Lung (tissue), 12 donors: ENCODE results near the gene CYP19A1. TPM values are rescaled to one million over a fixed set of nuclear protein-coding genes. Genes with fewer than 3 reads are reported as not detected.

Source experiments
- ATAC-seq: fragments of 200-7000 bp; cut with Tn5 transposase; one replicate; pipeline ENCODE4 v1.9.1; 2020; ENCODE audit warnings: moderate number of reproducible peaks; ENCODE audit not compliant: insufficient read depth, low FRiP score
- DNase-seq, 3 donors: peaks; one replicate each; pipeline ENCODE4 v3.0.0-alpha.2; 2013 to 2017
- H3K27ac ChIP-seq, 2 donors: one replicate each; pipeline ENCODE4 v1.5.1; 2013; ENCODE audit warnings: mild to moderate bottlenecking in 2 of 2, moderate library complexity in 2 of 2, control low read depth in 1 of 2, inconsistent platforms in 1 of 2, low read depth in 1 of 2, low read length in 1 of 2
- H3K27me3 ChIP-seq, 3 donors: one replicate each; pipeline ENCODE4 v1.5.1; 2013; ENCODE audit warnings: low read length in 2 of 3; ENCODE audit not compliant: control insufficient read depth in 3 of 3, insufficient read depth in 3 of 3
- H3K36me3 ChIP-seq, 4 donors: one replicate each; pipeline ENCODE4 v1.5.1; 2013; ENCODE audit warnings: low read length in 4 of 4, mild to moderate bottlenecking in 1 of 4, moderate library complexity in 1 of 4; ENCODE audit not compliant: control insufficient read depth in 4 of 4, insufficient read depth in 4 of 4
- H3K4me1 ChIP-seq, 5 donors: one replicate each; pipeline ENCODE4 v1.5.1; 2013; ENCODE audit warnings: low read length in 5 of 5, mild to moderate bottlenecking in 2 of 5, moderate library complexity in 1 of 5; ENCODE audit not compliant: control insufficient read depth in 5 of 5, insufficient read depth in 5 of 5
- H3K4me3 ChIP-seq: one replicate; pipeline ENCODE4 v1.5.1; 2013; ENCODE audit warnings: mild to moderate bottlenecking, control low read depth, moderate library complexity
- H3K9ac ChIP-seq, 2 donors: one replicate each; pipeline ENCODE4 v1.5.1; 2013; ENCODE audit warnings: low read length in 2 of 2, control low read depth in 1 of 2; ENCODE audit not compliant: insufficient read depth in 1 of 2
- H3K9me3 ChIP-seq, 4 donors: one replicate each; pipeline ENCODE4 v1.5.1; 2013; ENCODE audit warnings: low read length in 3 of 4, mild to moderate bottlenecking in 1 of 4, moderate library complexity in 1 of 4; ENCODE audit not compliant: control insufficient read depth in 4 of 4, insufficient read depth in 3 of 4
- WGBS, 2 donors: extraction: QIAGEN DNeasy Blood & Tissue Kit; methylation state at CpG; one replicate each; pipeline ENCODE4 v1.1.7; 2013; 5-methylcytosine and 5-hydroxymethylcytosine counted together
- polyA plus RNA-seq, 2 donors: library from polyadenylated mRNA; stranded (reverse); fragments of 200-250 nt; gene quantifications; one replicate each; pipeline ENCODE4 v1.2.1, GENCODE V29; 2013
- total RNA-seq, 2 donors: library from RNA; depleted of rRNA in 1 of 2; stranded (reverse); fragments of >200 nt in 1 of 2; gene quantifications; one replicate each; pipeline ENCODE4 v1.2.1, GENCODE V29; 2014 to 2021
- TF ChIP-seq, protein P1 (sequence below): IDR thresholded peaks from 2 replicates; pipeline ENCODE4 v1.5.1; 2012; ENCODE audit warnings: mild to moderate bottlenecking; ENCODE audit errors: control extremely low read depth, extremely low read depth
- donor health status: control.
- donor health status: control.
- donor health status: Bipolar disorder and iron deficiency.
- donor health status: healthy.
- donor health status: DM: yes; HTN: yes; CAD: no.

CYP19A1 gene
- total and polyA plus RNA-seq, 4 donors, result 0.37 to 9.6 (median 2.4) TPM

DNA sequence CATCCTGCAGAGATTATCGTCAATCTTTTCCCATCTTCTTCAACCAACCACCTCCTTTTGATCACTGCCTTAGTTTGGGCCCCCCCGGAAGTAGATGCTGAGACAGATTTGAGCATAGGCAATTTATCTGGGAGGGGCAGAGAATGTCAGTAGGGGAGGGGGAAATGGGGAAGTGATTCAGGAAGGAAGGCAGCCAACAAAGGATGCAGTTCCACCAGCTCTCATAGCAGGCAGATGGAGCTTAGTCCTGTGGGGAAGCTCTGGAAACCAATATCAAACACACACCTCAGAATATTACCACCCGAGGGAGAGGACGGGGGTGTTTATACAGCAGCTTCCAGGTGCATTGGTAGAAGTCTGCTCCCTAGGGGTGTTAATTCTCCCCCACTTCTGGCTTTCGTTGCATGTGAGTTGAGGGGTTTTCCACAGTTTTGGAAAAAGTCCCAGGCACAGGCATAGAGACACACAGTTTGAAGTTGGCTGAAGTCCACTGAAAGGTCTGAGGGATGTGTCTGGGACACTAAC is 152.2 kb downstream of the CYP19A1 start:
- Histone ChIP-seq H3K4me1 (peaks cover 0 to 10% (median 3%) of the 10 kb centered on the region in 5 donors), H3K9ac (no peak overlapping the region), H3K4me3 (no peak overlapping the region), H3K36me3 (no peaks in the 10 kb centered on the region), H3K27me3 (no peaks in the 10 kb centered on the region), H3K9me3 (no peaks in the 10 kb centered on the region), H3K27ac (no peak overlapping the region)
- no peak for ATAC-seq
- no peak for DNase-seq
- TF ChIP-seq, protein P1, sequence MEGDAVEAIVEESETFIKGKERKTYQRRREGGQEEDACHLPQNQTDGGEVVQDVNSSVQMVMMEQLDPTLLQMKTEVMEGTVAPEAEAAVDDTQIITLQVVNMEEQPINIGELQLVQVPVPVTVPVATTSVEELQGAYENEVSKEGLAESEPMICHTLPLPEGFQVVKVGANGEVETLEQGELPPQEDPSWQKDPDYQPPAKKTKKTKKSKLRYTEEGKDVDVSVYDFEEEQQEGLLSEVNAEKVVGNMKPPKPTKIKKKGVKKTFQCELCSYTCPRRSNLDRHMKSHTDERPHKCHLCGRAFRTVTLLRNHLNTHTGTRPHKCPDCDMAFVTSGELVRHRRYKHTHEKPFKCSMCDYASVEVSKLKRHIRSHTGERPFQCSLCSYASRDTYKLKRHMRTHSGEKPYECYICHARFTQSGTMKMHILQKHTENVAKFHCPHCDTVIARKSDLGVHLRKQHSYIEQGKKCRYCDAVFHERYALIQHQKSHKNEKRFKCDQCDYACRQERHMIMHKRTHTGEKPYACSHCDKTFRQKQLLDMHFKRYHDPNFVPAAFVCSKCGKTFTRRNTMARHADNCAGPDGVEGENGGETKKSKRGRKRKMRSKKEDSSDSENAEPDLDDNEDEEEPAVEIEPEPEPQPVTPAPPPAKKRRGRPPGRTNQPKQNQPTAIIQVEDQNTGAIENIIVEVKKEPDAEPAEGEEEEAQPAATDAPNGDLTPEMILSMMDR, result no peak
- WGBS, 2 donors, result 34 to 48% methylated on average over 5 of the region's 5 CpGs

DNA sequence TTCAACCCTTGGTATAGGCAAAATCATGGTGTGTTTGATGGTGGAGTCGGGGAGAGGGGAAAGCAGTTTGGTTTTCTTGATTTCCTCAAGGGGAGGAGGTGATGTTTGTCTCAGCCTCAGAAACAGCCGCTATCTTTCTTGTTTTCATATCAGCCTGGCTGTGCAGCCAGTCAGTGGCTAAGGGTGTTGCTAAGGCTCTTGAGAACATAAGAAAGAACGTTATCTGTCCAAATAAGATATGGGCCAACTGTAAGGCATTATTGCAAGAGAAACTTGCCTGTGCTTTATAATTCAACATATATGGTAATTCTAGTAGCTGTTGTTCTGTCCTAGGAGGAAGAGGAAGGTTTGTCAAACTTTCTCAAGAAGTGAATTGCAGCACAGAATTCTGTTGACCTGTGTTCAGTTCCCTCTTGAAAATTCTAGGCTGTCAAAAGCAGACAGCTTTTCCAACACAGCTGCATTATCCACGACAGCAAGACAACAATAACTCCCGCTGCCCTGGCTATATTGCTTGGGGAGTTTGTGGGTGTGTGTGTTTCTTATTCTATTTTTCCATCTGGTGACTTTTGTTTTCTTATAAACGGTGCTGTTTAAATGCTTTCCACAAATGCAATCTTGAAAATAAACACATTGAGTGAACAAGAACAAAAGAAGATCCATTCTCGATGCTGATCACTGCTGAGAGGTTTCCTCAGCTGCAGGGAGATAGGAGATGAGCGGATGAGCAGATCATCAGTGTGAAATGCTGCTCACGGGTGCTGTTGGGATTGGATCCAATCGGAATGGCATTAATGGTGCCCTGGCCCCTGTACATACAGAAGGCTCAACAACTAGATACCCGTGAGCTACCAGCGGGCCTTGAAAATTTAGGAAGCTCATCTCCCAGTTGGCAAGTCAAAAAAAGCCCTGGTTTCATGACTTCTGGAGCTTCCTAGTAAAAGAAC is 152.9 kb downstream of the CYP19A1 start:
- H3K4me1 ChIP-seq, result peaks cover 0 to 9% (median 0%) of the 10 kb centered on the region in 5 donors
- TF ChIP-seq, protein P1, result no peak
- H3K27ac ChIP-seq, result no peak overlapping the region
- H3K9me3 ChIP-seq, result no peaks in the 10 kb centered on the region
- H3K36me3 ChIP-seq, result no peaks in the 10 kb centered on the region
- 56 to 61% methylated on average over 12 of the region's 12 CpGs for WGBS, 2 donors
- H3K27me3 ChIP-seq, result no peaks in the 10 kb centered on the region
- ATAC-seq (no peak), DNase-seq (no peak)
- H3K9ac ChIP-seq, result no peak overlapping the region
- no peak overlapping the region for H3K4me3 ChIP-seq

DNA sequence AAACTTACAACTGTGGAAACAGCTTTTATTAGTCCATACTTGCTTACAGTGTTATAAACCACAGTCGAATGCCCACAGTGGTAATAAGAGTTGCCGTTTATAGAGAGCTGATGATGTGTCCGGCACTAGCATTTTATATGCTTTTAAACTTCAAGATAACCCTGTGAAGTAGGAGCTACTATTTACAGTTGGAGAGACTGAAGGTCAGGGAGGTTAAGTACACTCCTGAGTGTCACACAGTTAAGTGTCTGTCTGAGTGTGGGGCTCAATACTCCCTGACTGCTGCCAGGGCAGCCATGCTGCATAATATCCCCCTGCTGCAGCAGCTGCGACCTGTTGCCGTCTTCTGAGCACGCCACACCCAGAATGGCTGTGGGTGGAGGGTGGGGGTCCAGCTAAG is 153.8 kb downstream of the CYP19A1 start:
- DNase-seq (no peak), ATAC-seq (no peak)
- H3K9ac ChIP-seq, result no peak overlapping the region
- H3K9me3 ChIP-seq, result no peaks in the 10 kb centered on the region
- no peak overlapping the region for H3K27ac ChIP-seq
- 54 to 69% methylated on average over 6 of the region's 6 CpGs for WGBS, 2 donors
- H3K4me3 ChIP-seq, result no peak overlapping the region
- no peaks in the 10 kb centered on the region for H3K27me3 ChIP-seq
- H3K36me3 ChIP-seq, result no peaks in the 10 kb centered on the region
- peaks cover 0 to 7% (median 0%) of the 10 kb centered on the region in 5 donors for H3K4me1 ChIP-seq
- TF ChIP-seq, protein P1, result no peak
